ENCODE data around the gene PTGER3. TPM values are rescaled to one million over a fixed set of nuclear protein-coding genes. Genes with fewer than 3 reads are reported as not detected.

PTGER3 gene
- total RNA-seq, 1 donor = 1.5 TPM

- no peak overlapping the region for H3K4me3 ChIP-seq (ENCODE audit: low read depth, low read length)
- TF ChIP-seq CTCF (IDR thresholded peaks at IDR 0.05; ENCODE audit: insufficient read depth, low read length) = no peak
- DNase-seq (ENCODE audit: low read depth) = no peak
Measured at GRCh38 chr1:71053758-71054157, 6.1 kb upstream of the PTGER3 start.

GRCh38 chr1:71053146-71053545 lies 5.5 kb upstream of the PTGER3 start:
- no peak for TF ChIP-seq CTCF (IDR thresholded peaks at IDR 0.05; ENCODE audit: insufficient read depth, low read length)
- H3K4me3 ChIP-seq (ENCODE audit: low read depth, low read length) = no peak overlapping the region
- DNase-seq (ENCODE audit: low read depth) = no peak

- peak; percentile 87 for DNase-seq (ENCODE audit: low read depth)
- H3K4me3 ChIP-seq (ENCODE audit: low read depth, low read length) = no peak overlapping the region
- peak; percentile 77 for TF ChIP-seq CTCF (IDR thresholded peaks at IDR 0.05; ENCODE audit: insufficient read depth, low read length)
Measured at GRCh38 chr1:71049951-71050598, 2.5 kb upstream of the PTGER3 start.

- DNase-seq (ENCODE audit: low read depth) = no peak
- H3K4me3 ChIP-seq (ENCODE audit: low read depth, low read length) = peak overlapping the region; percentile 60
- no peak for TF ChIP-seq CTCF (IDR thresholded peaks at IDR 0.05; ENCODE audit: insufficient read depth, low read length)
Measured at GRCh38 chr1:71046891-71047634, 553 bp downstream of the PTGER3 start.

GRCh38 chr1:71045463-71046028 lies 2.1 kb downstream of the PTGER3 start:
- DNase-seq (ENCODE audit: low read depth) = no peak
- H3K4me3 ChIP-seq (ENCODE audit: low read depth, low read length) = no peak overlapping the region
- TF ChIP-seq CTCF (IDR thresholded peaks at IDR 0.05; ENCODE audit: insufficient read depth, low read length) = no peak

GRCh38 chr1:71044833-71045232 lies 2.8 kb downstream of the PTGER3 start:
- TF ChIP-seq CTCF (IDR thresholded peaks at IDR 0.05; ENCODE audit: insufficient read depth, low read length) = no peak
- H3K4me3 ChIP-seq (ENCODE audit: low read depth, low read length) = no peak overlapping the region
- DNase-seq (ENCODE audit: low read depth) = no peak

Measured in fibroblast of the aortic adventitia (primary cell).